GM18502 (cell line): Measurements from ENCODE around the gene CAMK1D.

Experiments used
- ATAC-seq: cut with Tn5 transposase; IDR thresholded peaks from one replicate; pipeline ENCODE4 v1.9.1; 2021; ENCODE audit warnings: mild to moderate bottlenecking; ENCODE audit not compliant: unreplicated experiment, poor library complexity

CAMK1D gene

DNA sequence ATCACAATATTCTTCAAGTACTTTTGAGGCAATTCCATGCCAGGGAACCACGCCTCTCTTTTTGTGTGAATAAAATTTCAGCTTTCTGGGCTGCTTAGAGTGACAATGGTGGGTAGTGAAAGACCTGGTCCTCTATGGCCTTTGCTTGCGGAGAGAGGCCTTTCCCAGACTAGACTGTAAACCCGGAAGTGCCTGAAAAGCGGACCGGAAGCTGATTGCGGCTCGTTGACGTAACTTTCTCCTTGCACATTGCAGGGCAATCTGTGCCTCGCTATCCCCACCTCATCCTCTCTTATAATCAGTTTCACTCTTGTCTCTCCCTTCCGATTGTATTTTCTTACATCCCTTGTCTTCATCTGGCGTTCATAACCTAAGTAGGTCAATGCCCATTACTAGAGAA lies 310.4 kb downstream of the CAMK1D start:
- ATAC-seq, result no peak

DNA sequence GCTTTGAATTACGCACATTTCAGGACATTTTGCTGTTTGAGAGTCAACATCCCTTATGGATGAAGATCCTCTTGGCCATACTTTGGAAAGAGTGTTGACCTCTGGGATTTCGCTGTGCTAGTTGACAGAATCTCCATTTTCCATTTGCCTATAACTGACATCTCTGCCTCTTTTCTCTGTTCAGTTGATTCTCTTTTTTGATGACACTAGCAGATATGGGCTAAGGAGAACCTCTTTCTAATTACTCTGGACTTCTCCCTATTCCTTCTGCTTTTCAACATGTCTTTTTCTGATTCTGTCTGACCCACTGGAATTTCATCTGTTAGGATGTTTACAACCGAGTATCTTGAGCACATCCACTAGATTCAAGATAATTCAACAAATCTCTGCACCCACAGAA lies 311.5 kb downstream of the CAMK1D start:
- ATAC-seq, result no peak

DNA sequence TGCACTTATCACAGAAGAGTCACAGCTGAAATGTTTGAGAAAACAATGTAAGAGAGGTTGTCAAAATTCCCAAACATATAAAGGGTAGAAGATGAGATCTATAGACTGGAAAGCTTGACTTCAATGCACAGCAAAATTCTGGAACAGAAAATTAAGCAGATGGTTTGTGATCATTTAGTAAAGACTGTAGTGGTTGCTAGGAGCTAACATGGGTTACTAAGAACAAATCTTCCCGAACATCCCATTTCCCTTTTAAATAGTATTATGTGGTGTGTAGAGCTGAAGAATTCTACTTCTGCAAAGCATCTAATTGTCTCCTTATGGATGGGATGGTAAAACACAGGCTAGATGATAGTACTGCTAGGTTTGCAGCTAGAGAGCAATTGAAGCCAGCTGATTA lies 312.3 kb downstream of the CAMK1D start:
- ATAC-seq, result no peak

DNA sequence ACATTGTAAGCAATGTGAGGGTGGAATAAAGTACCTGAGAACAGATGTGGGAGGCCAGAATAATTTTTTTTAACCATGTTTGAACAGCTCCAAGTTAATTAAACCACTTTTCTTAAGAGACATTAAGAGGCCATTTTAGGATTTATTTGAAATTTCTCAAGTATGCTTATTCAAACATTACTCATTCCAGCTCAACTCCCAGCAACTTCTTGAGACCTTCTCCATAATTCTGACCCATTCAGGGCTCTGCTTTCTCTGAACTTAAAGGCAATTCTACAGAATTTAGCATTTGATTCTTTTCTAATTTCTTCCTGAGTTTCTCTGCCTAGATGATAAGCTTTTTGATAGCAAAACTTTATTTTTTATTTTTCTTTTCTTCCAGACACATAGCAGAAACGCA lies 314.5 kb downstream of the CAMK1D start:
- no peak for ATAC-seq

DNA sequence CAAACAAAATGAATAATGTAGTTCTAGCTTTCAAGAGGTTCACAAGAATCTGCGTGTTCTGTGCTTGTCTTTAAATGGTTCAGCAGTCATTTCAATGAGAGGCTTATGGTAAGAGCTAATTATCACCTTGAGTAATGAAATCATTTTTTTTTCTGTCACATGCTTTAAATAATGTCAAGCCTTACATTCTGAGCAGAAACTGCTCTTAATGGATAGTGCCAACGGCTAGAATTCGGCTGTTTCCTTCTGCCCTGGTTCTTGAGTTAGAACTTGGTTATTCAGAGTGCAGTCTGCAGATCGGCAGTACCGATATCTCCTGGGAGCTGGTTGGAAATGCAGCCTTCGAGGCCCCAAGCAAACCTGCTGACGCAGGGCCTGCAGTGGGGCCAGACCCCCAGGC lies 316.2 kb downstream of the CAMK1D start:
- ATAC-seq, result no peak

DNA sequence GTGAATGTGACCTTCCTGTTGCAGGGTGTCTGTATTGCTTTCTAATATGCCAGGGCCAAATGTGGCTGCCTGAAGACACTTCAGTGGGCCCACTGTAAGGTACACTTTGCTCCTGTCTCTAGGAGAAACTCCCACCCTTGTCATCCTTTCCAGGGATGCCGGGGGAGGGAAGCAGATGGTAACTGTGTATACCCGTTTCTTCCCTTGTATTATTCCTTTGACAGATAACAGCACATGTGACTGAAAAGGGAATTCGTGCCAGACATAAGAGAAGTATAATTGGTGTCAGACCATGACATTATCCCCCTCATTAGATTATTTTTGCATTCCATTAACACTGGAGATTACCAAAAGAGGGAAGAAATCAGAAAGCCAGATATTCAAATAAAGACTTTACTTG lies 317.7 kb downstream of the CAMK1D start:
- ATAC-seq, result no peak

DNA sequence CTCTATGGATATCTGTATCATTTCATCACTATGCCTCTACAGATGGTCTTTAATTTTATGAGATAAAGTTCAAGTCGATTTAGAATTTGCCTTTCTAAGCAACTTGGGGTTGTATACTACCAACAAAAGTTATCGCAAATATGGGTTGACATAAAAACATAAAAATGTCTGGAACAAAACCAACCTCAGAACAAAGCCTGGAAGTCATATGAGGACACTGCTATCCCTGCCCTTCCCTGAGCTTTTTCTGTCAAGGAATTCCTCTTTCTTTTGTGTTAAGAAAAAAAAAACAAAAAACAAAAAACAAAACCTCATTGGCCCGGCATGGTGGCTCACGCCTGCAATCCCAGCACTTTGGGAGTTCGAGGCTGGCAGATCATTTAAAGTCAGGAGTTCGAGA lies 319.3 kb downstream of the CAMK1D start:
- ATAC-seq, result no peak

DNA sequence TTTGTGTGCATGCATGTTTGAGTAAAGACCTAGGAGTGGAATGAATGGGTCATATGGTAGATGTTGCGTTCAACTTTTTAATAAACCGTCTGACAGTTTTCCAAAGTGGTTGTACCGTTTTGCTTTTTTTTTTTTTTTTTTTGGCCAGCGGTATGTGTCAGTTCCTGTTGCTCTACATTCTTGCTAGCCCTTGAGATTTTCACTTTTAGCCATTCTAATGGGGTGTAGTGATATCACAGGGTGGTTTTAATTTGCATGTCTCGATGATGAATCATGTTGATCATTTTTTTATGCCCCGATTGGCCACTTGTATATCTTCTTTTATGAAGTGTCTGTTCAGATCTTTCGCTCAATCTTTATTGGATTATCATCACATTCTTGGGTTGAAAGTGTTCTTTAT lies 320.7 kb downstream of the CAMK1D start:
- no peak for ATAC-seq

DNA sequence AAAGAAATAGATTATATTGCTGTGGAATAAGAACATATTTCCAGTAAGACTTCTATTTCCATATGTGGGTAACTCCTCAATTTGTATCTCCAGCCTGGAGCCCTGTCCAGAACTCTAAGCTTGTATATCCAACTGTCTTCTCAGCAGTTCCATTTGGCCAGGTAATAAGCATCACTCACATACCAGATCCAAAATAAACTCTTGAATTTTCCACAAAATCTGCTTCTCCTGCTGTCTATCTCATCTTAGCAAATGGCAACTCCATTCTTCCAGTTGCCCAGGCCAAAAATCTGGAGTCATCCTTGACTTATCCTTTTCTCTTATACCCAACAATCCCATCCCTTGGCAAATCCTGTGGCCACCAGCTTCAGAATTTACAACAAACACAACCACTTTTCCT lies 325.8 kb downstream of the CAMK1D start:
- ATAC-seq, result no peak

DNA sequence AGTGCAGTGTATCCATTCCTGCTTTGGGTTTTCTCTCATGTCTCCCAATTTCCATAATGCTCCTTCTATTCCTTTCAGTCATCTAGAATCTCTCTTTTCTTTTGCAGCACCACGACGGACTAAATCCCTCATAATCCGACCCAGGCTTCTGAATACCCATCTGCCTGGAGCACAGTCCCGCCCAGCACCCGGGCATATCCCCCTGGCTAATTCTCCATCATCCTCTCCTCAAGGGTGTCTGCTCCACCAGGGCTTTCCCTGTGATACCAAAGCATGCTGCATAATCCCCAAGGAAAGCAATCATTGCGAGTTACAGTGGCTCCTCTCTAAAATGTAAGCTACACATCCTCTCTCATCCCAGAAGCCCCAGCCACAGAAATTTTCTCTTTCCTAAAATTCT lies 330.3 kb downstream of the CAMK1D start:
- no peak for ATAC-seq

DNA sequence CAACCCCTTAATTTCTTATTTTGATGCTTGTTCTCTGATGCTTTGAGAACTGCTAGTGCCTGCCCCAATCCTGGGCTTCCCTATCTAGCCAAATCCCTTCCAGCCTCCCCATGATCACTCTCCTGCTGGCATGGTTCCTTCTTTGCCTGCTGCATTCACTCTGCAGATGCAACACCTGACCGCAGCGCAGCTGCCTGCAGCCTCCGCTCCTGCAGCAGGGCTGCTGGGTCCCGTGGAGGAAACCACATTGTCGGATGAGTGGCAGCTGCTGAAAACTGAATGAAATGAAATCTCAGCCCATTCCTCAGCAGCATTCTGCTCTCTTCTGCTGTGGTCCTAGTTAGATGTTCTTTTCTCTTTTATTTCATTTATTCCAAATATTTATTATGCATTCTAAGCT lies 331.9 kb downstream of the CAMK1D start:
- ATAC-seq, result no peak

DNA sequence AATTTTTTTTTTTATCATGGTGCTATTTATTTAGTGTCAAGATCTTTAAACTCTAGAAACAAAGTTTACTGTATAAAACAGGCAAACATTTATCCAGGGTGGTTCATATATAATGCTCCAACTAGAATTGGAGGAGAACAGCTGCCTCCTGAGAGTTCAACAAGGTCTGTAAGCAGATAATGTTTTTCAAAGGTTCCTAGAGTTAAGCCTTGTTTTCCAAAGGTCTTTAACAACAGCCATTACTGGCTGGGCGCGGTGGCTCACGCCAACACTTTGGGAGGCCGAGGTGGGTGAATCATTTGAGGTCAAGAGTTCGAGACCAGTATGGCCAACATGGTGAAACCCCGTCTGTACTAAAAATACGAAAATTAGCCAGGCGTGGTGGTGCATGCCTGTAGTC lies 335.4 kb downstream of the CAMK1D start:
- no peak for ATAC-seq

DNA sequence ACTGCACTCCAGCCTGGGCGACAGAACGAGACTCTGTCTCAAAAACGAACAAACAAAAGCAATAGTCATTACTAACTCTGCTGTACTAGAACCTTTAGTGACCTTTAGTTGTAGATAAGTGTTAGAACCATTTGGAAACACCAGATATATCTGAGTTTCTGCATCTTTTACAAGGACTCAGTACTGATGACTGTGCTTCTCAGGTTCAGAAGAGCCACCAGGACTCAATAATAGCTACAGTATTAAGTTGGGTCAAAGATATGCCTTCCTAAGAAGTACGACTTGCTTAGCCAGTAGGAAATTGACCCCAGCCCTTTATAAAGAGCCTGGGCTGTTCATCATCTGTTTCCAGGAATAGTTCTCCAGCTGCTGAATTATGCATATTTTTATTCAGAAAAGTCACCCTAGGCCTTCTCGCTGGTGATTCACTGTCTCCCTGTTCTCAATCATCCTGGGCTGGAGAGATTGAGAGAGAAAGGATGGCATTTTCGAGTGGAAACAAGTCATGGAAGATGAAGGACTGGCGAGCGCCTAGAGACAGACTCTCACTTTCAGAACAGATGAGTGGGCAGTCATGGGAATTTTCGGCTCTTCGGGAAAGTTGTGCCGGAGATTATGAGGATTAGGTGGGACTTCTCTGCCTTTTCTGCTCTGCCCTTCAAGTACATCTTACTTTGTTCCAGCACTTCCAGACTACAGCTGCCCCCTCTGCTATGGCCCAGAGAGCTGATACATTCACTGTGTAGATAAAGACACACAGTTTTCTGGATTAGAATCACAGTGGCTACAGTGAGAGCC lies 336.1 kb downstream of the CAMK1D start:
- no peak for ATAC-seq

DNA sequence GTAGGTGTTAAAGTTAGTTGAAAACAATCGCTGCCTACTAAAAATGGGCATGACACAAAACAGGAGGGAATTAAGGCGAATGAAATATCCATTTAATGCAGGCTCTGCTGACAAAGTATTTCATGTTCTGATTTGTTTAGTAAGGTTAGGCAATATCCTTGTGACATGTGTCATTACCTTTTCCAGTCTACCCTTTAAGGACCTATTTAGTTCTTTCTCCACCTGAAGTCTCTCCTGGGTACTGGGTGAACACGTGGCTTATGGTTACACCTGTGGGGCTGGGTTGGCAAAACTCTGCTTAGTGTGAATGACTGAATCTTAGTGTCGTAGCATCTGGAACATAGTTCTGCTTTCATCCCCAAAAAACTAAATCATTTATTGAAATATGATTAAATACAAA lies 338.6 kb downstream of the CAMK1D start:
- ATAC-seq, result no peak

DNA sequence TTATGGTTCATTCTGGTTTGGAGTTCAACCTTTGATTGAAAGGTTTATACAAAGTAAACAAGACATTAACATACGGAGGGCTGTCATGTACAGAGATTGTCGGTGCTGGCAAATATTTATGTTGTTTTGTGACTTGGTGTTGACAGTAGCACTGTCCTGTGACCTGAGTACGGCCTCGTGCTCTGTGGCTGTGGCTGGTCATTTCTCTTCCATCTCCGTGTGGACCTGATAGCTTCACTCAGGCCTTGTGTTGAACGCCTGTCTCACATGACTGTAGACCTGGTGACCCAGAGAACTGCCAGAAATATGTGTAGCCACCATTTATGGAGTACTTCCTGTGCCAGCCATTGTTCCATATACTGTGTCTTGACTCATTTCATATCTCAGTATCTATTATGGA lies 340.5 kb downstream of the CAMK1D start:
- no peak for ATAC-seq

DNA sequence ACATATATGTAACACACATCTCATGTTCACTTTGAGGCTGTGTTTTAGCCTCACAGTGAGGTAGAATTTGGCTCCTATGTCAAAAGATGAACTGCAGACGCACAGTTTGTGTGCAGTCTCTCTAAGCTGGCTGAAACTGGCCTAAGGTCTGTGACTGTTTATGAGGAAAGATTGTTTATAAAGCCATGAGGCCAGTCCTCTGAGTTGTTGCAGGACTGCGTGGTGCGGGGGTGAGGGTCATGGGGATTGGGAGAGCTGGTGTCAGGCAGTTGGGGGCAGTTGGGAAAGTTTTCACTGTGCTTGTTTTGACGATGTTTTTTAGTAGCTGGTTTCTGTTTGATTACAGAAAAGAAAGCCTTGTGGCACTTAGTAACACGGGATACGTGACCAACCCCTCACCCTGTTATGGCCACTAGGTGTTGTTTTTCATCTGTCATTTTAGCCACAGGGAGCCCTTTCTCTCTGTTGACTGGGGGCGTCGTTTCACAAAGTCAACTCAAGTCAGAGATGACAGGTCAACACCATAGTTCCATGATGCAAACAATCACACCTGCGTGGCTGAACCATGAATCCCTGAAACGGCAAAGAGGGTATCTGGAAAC lies 341.3 kb downstream of the CAMK1D start:
- no peak for ATAC-seq

DNA sequence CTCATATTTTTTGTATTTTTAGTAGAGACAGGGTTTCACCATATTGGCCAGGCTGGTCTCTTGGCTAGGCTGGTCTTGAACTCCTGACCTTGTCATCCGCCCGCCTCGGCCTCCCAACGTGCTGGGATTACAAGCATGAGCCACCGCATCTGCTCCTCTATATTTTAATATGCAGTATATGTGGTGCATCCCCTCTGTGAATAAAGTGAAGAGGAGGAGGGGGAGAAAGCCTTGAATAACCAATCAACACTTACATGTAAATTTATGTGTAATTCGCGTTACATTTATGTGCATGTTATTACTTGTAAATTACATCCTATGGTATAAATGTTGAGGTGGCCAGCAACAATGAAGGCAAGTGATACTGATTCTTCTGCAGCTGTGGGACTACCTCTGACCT lies 342.2 kb downstream of the CAMK1D start:
- ATAC-seq, result no peak

DNA sequence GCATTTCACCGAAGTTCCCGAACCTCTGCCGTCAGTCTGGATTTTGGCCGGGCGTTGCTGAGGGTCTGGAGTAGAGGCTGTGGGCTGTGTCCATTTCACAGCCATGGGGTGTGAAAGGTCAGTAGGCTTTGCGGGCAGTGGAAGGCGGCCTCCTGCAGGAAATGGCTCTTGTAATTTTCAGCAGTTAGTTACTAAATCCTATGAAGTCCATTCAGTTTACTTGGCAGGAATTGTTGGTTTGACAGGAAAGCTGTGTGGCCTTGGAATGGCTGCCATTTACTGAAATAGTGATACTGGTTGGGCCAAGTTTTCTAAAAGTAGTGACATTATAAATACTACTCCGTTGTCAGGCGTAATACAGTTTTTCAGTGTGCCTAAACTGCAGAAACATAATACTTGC lies 348.4 kb downstream of the CAMK1D start:
- no peak for ATAC-seq

DNA sequence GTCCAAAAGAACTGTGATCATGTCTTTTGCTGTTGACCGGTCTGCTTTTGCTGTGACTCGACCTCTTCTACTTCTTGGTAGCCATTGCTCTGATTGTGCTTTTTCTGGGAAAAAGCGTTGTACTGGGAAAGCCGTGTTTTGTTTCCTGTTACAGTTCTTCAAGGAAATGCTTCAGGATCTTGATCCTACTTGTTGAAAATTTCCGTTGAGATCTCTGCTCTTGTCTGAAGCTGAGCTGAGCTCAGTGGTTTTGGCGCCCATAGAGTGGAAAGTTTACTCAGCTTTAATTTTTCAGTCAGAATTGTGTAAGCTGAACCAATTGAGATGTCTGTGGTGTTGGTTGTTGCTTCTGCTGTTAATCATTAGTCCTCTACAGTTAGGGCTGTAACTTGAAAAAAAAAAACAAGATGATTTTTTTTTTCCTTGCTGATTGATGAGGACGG lies 349.9 kb downstream of the CAMK1D start:
- no peak for ATAC-seq

DNA sequence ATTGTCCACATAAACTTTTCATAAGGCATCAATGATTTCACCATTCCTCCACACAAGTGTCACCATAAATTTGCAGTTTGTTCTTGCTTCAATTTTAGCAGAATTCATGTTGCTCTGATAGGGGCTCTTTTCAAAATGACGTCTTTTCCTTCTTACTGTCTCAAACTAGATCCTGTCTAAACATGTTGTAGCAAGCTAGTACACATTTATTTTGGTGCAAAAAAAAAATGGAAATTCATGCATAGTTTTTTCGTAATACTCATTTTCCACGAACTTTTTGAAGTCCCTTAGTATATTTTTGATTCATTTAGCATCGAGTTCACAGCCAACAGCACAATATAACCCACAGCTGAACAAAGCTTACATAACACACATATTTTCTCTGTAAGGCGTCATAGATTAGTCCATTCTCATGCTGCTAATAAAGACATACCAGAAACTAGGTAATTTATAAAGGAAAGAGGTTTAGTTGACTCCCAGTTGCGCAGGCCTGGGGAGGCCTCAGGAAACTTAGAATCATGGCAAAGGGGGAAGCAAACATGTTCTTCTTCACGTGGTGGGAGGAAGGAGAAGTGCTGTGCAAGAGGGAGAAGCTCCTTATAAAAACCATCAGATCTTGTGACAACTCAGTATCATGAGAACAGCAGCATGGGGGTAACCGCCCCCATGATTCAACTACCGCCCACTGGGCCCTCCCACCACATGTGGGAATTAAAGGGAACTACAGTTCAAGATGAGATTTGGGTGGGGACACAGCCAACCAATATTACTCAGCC lies 350.6 kb downstream of the CAMK1D start:
- ATAC-seq, result no peak

DNA sequence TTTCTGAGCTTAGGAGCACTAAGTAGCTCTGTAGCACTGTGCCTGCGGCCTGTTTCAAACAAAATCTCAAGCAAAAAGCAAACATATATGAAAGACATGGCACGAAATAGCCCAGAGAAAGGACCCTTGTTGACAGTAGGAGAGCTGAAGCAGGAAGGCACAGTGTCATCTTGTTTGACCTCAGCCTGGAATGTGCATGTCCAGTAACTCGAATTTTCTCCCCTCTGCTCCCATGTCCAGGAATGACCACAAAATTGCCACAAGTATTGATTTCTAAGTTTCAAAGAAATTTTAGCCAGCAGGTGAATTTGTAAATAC lies 351.2 kb downstream of the CAMK1D start:
- no peak for ATAC-seq

DNA sequence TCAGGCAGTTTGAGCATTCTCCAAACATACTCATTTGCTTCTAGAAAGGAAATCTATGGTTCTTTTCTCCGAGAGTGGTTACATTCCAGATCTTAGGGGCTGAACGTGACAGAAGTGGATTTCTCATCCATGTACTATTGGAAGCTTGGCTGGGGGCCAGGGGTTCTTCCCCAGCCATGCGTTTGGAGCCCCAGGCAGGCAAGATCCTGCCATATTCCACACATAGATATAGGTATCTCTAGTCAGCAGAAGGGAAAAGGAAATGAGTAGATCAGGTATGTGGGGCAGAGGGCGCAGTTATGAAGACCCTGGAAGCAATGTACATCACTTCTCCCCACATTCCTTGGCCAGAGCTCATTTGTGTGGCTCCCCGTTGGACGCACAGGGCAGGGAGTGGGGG lies 352.3 kb downstream of the CAMK1D start:
- ATAC-seq, result no peak
